DMS53 treated with DMSO at 0.1 percent for 48 hours (cell line): ENCODE data around the gene ITGB6.
A peak's percentile ranks its signal among the peaks of the same experiment; 100 is the strongest.

ENCODE experiments used
- DNase-seq: peaks from one replicate; lab custom pipeline; 2025; ENCODE audit not compliant: unreplicated experiment; lab: John Stamatoyannopoulos, UW

ITGB6 gene

GRCh38 chr2:160222546-160223283, 22.6 kb upstream of the ITGB6 start:
- DNase-seq = no peak

- peak; percentile 84 for DNase-seq
Observed at GRCh38 chr2:160221391-160222276, 21.6 kb upstream of the ITGB6 start.

- DNase-seq = no peak
Observed at GRCh38 chr2:160220545-160221009, 20.5 kb upstream of the ITGB6 start.

- DNase-seq = no peak
Observed at GRCh38 chr2:160220026-160220425, 20.0 kb upstream of the ITGB6 start.

GRCh38 chr2:160214461-160215445, 14.7 kb upstream of the ITGB6 start:
- DNase-seq = peak; percentile 20

- DNase-seq = no peak
Observed at GRCh38 chr2:160213511-160213910, 13.4 kb upstream of the ITGB6 start.

GRCh38 chr2:160210599-160211138, 10.6 kb upstream of the ITGB6 start:
- DNase-seq = peak; percentile 79

GRCh38 chr2:160209516-160209856, 9.4 kb upstream of the ITGB6 start:
- DNase-seq = no peak

GRCh38 chr2:160208655-160209515, 8.8 kb upstream of the ITGB6 start:
- DNase-seq = no peak

- DNase-seq = peak; percentile 55
Observed at GRCh38 chr2:160207804-160208654, 8.0 kb upstream of the ITGB6 start.

- DNase-seq = no peak
Observed at GRCh38 chr2:160207271-160207670, 7.2 kb upstream of the ITGB6 start.

- DNase-seq = no peak
Observed at GRCh38 chr2:160206436-160206835, 6.4 kb upstream of the ITGB6 start.

- peak; percentile 94 for DNase-seq
Observed at GRCh38 chr2:160205505-160205904, 5.4 kb upstream of the ITGB6 start.

GRCh38 chr2:160203422-160203821, 3.4 kb upstream of the ITGB6 start:
- DNase-seq = no peak

- DNase-seq = no peak
Observed at GRCh38 chr2:160203007-160203406, 2.9 kb upstream of the ITGB6 start.

- no peak for DNase-seq
Observed at GRCh38 chr2:160201849-160202539, 1.9 kb upstream of the ITGB6 start.

GRCh38 chr2:160200921-160201320, 849 bp upstream of the ITGB6 start:
- no peak for DNase-seq

GRCh38 chr2:160199053-160199452, 1.0 kb downstream of the ITGB6 start:
- no peak for DNase-seq
